GM21447 (cell line): ENCODE data around the gene SH2D3A.
"Not testable (repeated sequence)": the region's sequence is repeated elsewhere in the genome, so short reads cannot be mapped to it uniquely, and the experiment has no call there.

Experiments used
- ATAC-seq: cut with Tn5 transposase; IDR thresholded peaks from one replicate; pipeline ENCODE4 v1.9.1; 2021; ENCODE audit not compliant: unreplicated experiment

The SH2D3A gene

DNA sequence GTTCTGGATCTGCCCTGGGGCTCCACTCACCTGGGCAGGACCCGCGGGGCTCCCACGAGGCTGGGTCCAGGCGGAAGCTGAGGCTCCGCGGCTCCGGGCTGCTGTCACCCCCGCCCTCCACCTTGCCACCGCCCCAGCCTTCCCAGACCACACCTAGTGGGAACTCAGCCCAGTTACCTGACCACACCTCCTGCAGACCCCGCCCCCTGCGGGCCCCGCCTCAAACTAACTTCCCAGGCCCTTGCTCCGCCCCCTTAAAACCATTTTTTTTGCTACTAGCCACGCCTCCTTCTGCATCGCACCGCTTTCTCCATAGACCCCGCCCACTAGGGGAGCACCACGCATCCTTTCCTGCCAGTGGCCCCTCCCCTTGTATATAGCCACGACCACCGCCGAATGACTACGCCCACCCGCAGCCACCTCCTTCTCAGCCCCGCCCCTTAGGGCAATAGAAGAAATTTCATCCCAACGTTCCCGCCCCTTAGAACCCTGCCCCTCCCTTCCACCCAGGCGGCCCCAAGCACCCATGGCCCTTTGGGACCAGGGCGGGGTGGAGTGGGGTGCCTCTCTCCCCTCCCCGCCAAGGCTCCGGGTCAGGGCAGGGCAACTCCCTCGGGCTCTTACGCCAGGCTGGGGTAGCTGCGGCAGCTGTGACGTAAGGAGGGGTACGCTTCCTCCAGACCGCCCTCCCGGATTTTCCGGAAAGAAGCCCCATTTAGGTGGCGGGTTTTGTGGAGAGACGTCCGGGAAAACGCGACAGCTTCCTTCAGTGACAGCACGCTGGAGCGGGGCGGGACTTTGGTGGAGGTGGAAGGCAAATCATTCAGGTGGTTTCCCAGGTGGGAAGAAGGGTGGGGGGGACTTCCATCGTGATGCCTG lies at the start of gene SH2D3A:
SH2D3A (minus strand) TSS at position 79 of the 879 bp plus-strand sequence. CDS start 3,687 bp downstream, outside the sequence.
- ATAC-seq = peak; percentile 65

DNA sequence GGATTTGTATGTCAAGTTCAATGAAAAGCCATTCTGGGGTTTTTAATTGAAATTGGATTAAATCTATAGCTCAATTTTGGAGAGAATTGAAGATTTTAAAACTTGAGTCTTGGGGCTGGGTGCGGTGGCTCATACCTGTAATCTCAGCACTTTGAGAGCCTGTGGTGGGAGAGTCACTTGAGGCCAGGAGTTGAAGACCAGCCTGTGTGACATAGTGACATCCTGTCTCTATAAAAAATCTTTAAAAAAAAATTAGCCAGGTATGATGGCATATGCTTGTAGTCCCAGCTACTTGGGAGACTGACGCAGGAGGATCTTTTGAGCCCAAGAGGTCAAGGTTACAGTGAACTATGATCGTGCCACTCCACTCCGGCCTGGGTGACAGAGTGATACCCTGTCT lies 46.4 kb upstream of the SH2D3A start:
- ATAC-seq = no peak

DNA sequence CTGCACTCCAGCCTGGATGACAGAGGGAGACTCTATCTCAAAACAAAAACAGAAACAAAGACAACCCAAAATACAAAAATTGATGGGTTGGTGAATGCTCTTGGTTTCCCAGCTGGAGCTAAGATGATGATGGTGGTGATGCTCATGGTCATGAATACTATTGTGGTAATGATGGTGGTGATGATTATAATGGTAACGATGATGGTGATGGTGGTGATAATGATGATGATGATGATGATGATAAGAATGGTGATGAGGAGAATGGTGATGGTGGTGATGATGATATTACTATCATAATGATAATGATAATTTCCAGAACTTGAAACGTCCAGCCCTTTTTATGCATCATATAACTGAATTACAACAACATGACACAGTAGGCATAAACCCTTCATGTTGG lies 45.4 kb upstream of the SH2D3A start:
- no peak for ATAC-seq

DNA sequence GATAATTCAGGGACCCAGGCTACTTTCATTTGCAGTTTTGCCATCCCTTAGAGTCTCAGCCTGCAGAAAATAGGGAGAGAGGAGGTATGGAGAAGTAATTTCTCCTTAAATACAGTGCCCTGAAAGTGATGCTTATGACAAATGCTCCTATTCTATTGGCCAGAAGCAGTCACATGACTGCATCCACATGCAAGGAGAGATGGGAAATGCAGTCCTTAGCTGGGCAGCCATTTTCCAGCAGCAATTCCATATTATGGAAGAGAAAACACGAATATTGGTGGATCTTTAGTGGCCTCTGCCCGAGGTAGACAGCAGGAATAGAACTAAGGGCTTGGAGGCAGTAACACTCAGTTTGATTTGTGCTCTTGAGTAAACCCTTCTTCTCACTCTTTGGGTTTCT lies 44.7 kb upstream of the SH2D3A start:
- no peak for ATAC-seq

DNA sequence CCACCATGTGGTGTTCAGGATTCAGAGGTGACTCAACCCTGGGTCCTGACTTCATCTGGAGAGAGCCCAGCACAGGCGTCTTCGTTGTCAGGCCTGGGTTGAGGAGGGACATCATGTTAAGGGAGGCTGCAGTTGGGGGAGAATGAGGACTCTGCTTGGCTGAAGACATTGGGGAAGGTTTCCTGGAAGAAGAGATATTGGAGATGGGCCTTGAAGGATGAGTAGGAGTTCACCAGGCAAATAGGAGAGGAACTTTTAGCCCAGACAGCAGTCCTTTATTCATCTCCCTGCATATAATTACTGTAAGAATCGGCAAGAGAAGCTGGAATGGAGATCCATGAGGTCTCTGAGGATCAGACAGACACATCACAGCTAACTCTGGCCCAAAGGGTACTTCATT lies 44.1 kb upstream of the SH2D3A start:
- no peak for ATAC-seq

DNA sequence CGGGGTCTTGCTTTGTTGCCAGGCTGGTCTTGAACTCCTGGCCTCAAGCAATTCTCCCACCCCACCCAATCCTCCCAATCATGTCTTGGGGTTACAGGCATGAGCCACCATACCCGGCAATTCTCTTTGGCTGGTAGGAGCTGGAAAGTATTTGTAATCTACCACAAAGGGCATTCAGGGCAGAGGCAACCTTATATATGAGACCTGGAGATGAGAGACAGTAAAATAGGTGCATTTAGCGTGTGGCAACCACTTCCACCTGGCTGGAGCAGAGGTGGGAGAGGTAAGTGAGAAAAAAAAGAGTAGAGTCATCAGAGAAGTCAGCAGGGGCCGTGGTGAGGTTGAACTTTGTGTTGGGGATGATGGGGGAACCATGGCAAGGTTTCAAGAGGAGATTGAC lies 42.0 kb upstream of the SH2D3A start:
- ATAC-seq = no peak

DNA sequence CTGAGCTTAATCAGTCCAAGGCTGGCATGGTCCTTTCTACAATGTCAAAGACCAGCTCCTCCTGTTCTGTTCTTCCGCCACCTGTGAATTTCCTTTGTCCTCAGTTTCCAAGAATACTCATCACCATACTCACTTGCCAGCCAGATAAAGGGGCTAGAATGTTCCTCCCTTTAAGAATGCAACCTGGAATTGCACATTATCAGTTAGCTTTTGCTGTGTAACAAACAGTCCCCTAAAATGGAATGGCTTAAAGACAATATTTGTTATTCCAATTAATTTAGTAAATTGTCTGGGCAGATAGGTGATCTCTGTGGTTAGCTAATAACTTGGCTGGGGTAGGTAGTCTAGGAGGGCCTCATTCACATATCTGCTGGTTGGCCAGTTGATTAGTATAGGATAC lies 41.3 kb upstream of the SH2D3A start:
- ATAC-seq = no peak

DNA sequence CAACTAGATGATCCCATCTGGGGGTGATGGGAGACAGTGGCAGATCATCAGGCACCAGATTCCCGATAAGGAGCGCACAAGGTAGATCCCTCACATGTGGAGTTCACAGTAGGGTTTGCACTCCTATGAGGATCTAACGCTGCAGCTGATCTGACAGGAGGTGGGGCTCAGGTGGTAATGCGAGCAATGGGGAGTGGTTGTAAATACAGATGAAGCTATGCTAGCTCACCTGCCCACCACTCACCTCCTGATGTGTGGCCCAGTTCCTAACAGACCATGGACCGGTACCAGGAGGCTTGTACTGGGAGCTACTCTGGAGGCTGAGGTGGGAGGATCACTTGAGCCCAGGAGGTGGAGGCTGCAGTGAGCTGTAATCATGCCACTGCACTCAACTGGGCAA lies 40.1 kb upstream of the SH2D3A start:
- no peak for ATAC-seq

DNA sequence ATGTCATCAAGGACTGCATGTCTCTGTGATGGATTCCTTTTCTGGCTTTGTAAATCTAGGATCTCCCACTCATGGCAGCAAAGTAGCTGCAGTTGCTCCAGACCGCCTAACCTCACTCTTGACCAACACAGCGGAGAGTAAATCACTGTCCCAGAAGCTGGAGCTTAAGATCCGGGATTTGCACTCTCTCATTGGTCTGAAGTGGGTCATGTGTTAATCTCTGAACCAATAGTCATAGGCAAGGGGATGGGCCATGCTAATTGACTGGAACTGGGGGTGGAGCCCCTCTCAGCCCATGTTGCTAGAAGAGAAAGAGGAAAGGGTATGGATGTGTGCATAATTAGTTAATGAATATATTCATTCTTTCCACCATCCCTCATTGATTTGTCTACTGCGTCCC lies 39.3 kb upstream of the SH2D3A start:
- no peak for ATAC-seq

DNA sequence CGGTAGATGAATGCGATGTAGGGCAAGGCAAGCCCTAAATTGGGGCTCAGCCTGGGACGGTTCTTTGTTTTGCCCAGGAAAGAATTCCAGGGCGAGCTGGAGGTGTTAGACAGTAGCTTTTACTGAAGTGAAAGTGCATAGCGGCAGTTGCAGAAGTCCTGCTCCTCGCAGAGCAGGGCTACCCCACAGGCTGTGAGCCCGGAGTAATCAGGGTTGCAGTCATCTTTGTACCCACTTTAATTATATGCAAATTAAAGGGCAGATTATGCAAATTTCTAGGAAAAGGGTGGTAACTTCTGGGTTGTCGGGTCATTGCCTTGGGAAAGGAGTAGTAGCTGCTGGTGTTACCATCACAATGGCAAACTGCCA lies 35.8 kb upstream of the SH2D3A start:
- ATAC-seq = no peak

DNA sequence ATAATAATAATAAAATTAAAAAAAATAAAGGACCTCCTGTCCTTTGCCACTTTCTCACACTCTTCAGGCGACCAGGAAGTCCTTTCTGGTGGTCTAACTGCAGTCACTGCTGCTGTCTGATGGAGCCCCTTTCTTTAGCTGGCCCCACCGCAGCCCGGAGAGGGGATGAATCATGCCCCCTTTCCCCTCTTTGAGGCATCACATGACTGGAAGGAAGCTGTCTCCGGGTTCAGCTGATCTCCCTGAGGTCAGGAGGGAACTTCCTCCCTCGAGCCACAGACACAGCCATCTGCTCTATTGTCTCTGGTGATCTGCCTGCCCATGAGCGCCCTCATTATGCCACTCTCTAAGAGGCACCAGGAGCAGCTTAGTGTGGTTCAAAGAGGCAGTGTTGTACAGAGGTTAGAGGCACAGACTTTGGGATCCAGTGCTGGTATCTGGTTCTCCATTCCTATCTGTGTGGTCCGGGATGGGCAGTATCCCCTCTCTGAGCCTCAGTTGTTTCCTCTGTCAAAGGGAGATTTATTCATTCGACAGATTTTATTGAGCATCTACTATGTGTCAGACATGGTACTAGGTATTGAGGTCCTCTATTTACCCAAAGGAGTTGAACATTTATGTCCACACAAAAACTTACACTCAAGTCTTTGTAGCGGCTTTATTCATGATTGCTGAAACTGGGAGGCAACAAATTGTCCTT lies 35.3 kb upstream of the SH2D3A start:
- ATAC-seq = peak; percentile 52

DNA sequence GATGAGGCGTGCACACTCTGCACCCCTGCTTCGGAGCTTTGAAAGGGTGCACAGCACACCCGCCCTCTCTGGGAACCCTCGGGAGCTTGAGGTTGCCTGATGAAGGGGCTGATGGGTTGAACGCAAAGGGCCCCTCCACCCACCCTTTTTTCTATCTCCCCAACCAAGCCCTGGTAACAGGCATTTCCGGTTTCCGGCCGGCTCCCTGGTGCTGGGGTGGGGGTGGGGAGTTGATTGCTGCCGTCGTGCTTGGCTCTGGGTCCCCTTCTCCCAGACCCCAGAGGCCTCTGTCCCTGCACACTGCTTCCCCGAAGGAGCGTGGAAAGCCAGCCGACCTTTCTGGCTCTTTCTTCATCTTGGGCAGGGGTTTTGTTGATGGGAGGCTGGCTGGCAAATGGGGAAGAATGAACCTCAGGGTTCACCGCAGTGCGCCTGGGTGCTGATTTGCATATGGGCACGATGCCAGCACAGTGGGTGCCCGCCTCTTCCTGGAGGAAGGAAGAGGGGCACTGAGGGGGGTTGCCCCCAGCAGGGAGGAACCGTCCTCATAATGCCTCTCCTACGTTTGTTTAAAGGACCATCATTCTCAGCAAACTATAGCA lies 34.4 kb upstream of the SH2D3A start:
- peak; percentile 42 for ATAC-seq

DNA sequence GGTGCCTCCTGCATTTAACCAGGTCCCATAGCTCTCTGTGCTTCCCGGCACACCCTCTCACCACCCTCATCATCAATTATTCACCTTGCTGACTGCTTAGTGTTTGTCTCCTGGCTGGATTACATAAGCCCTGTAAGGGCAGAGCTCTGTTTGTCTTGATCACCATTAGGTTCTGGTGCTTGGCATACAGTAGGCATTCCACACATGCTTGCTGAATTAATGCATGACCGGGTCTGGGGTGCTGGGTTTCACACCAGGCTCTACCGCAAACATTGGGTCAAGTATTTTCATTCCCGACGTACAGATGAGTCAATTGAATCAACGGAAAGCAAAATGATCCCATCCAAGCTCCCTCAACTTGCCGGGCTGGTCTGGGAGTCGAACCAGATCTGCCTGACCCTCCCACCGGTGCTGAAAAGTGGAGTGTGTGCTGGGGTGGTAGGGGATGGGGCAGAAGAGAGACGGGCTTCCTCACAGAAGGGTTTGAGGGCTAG lies 33.8 kb upstream of the SH2D3A start:
- peak; percentile 8 for ATAC-seq

DNA sequence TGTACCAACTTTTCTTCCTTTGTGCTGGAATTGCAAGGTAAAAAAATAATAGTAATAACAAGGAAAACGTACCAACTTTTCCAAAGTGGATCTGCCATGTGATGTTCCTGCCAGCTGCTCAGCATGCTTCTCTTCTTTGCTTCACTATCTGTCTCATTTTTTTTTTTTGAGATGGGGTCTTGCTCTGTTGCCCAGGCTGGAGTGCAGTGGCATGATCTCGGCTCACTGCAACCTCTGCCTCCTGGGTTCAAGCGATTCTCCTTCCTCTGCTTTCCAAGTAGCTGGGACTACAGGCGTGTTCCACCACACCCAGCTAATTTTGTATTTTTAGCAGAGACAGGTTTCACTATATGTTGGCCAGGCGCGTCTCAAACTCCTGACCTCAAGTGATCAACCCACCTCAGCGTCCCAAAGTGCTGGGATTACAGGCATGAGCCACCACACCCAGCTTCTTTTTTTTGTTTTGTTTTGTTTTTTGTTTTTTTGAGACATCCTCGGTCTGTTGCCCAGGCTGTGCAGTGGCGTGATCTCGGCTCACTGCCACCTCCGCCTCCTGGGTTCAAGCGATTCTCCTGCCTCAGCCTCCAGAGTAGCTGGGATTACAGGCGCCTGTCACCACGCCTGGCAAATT lies 33.0 kb upstream of the SH2D3A start:
- ATAC-seq = not testable (repeated sequence)

DNA sequence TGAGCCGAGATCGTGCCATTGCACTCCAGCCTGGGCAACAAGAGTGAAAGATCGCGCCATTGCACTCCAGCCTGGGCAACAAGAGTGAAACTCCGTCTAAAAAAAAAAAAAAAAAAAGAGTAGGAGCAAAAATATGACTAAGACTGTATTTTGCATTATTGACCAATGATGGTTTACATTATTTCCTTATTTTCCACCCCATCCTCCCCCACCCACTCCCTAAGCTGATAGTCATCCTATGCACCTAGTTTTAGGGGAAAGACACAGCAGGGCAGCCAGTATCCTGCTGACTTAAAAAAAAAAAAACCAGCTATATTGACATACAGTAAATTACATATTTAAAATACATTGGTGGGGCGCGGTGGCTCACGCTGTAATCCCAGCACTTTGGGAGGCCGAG lies 30.4 kb upstream of the SH2D3A start:
- no peak for ATAC-seq

DNA sequence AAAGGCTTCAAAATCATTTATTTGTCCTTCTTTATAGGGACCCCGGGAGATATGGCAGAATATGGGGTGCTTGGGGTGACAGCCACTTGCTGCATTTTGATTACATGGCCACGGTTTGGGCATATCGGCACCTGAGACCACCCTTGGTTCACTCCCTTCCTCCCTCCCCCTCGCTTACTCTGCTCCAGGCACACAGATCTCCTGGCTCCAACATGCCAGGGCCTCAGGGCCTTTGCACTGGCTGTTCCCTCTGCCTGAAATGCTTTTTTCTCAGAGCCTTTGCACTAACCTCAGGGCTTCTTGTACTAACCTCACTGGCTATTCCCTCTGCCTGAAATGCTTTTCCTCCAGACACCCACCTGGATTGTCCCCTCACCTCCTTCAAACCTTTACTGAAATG lies 29.0 kb upstream of the SH2D3A start:
- no peak for ATAC-seq

DNA sequence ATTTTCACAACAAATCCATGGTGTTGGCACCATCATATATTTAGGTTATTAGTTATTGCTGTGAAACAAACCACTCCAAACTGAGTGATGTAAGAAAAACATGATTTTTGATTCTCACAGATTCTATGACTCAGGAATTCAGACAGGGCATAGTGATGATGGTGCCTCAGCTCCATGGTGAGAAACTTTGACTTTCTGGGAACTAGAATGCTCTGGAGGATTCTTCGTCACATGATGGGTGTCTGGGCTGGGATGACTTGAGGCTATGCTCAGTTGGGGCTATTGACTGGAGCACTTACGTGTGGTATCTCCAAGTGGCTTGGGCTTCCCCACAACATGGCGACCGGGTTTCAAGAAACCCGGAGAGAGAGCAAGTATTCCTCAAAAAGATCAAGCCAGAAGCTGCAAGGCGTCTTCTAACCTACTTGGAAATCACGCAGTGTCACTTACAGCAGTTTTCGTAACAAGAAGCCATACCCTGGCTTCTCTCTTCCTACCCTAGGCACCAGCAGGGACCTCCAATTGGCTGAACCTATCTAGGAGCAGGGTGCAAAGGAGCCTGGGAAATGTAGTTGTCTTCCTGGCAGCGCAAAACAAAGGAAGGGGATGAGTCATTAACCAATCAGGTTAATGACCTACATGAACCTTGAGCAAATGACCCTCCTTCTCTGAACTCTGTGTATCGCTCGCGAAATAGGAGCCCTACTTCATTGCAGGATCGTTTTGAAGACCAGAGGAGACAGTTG lies 27.6 kb upstream of the SH2D3A start:
- ATAC-seq = no peak

DNA sequence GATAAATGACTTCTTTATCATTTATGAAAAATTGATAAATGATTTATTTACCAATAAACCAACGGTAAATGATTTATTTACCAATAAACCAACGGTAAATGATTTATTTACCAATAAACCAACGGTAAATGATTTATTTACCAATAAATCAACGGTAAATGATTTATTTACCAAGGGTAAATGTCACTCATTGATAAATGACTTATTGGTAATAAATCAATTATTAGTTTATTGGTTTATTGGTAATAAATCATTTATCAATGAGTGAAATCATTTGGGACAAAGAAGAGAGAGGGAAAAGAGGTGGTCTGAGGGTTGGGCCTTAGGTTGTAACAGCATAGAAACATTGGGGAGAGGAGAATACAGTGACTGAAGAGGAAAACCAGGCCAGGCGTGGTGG lies 26.7 kb upstream of the SH2D3A start:
- no peak for ATAC-seq

DNA sequence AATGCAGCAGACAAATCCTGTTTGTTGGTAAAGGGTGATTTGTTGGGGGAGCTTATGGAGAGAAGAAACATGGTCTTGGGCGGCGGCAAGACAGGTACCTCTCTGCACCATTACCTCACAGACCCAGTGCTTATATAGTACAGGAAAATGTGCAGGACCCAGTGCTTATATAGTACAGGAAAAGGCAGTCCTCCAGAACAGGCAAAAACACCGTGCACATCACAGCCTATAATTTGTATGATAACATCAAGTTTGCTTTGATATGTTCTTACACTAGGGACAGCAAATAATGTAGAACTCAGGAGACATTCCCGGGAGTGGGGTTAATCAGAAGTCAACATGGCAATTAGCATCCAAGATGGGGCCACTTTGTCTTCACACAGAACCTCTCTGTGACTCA lies 26.2 kb upstream of the SH2D3A start:
- no peak for ATAC-seq

DNA sequence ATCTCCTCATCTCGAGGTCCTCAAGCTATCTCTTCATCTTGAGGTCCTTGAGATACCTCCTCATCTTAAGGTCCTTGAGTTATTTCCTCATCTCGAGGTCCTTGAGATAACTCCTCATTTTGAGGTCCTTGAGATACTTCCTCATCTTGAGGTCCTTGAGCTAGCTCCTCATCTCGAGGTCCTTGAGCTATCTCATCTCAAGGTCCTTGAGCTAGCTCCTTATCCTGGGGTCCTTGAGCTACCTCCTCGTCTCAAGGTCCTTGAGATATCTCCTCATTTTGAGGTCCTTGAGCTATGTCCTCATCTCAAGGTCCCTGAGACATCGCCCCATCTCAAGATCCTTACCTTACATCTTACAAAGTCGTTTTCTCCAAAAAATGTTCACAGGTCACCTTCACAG lies 24.0 kb upstream of the SH2D3A start:
- no peak for ATAC-seq
